SKM-1 treated with dmso at 0.1 percent for 144 hours (cell line): ENCODE data around the gene METAP1.
"Not testable (repeated sequence)": the region's sequence is repeated elsewhere in the genome, so short reads cannot be mapped to it uniquely, and the experiment has no call there.

ENCODE experiments used
- DNase-seq: peaks from one replicate; lab custom pipeline; 2025; ENCODE audit not compliant: unreplicated experiment; lab: John Stamatoyannopoulos, UW

Gene METAP1

GRCh38 chr4:99091216-99091575, 95.7 kb downstream of the METAP1 start:
- no peak for DNase-seq

- DNase-seq, result not testable (repeated sequence)
Measured at GRCh38 chr4:99091841-99092240, 96.3 kb downstream of the METAP1 start.

GRCh38 chr4:99099311-99099710, 103.8 kb downstream of the METAP1 start:
- no peak for DNase-seq

GRCh38 chr4:99099814-99100213, 104.3 kb downstream of the METAP1 start:
- not testable (repeated sequence) for DNase-seq

GRCh38 chr4:99100876-99101275, 105.4 kb downstream of the METAP1 start:
- no peak for DNase-seq

GRCh38 chr4:99102634-99103033, 107.1 kb downstream of the METAP1 start:
- DNase-seq, result no peak

- no peak for DNase-seq
Measured at GRCh38 chr4:99103166-99103565, 107.6 kb downstream of the METAP1 start.

GRCh38 chr4:99104153-99104552, 108.6 kb downstream of the METAP1 start:
- no peak for DNase-seq

GRCh38 chr4:99109286-99109685, 113.8 kb downstream of the METAP1 start:
- DNase-seq, result not testable (repeated sequence)
